Upper lobe of right lung (tissue), 1 donor: ENCODE results near the gene MCOLN3. TPM values are rescaled to one million over a fixed set of nuclear protein-coding genes. Genes with fewer than 3 reads are reported as not detected.
A peak's percentile ranks its signal among the peaks of the same experiment; 100 is the strongest.

Source experiments
- ATAC-seq: fragments of 200-7000 bp; cut with Tn5 transposase; one replicate; pipeline ENCODE4 v1.9.1; 2020; ENCODE audit warnings: mild to moderate bottlenecking, moderate library complexity
- DNase-seq: peaks from one replicate; pipeline ENCODE4 v3.0.0-alpha.2; 2020
- H3K27ac ChIP-seq: fragments of 200-600 bp; one replicate; pipeline ENCODE4 v1.8.0; 2022
- H3K27me3 ChIP-seq: fragments of 200-600 bp; one replicate; pipeline ENCODE4 v1.8.0; 2022; ENCODE audit warnings: mild to moderate bottlenecking
- H3K36me3 ChIP-seq: fragments of 200-600 bp; one replicate; pipeline ENCODE4 v1.8.0; 2022
- H3K4me1 ChIP-seq: fragments of 200-600 bp; one replicate; pipeline ENCODE4 v1.8.0; 2022
- H3K4me3 ChIP-seq: fragments of 200-600 bp; one replicate; pipeline ENCODE4 v1.8.0; 2022; ENCODE audit warnings: mild to moderate bottlenecking
- H3K9me3 ChIP-seq: fragments of 200-600 bp; one replicate; pipeline ENCODE4 v1.8.0; 2022
- CTCF ChIP-seq: fragments of 200-600 bp; IDR thresholded peaks from one replicate; pipeline ENCODE4 v1.8.0; 2022; ENCODE audit warnings: antibody characterized with exemption
- intact Hi-C: fragments of 100-400 bp; cut with DNase I; formaldehyde crosslinking; loops from one replicate; pipeline ENCODE4 v1.11.0; 2022
- total RNA-seq: library from RNA; stranded (reverse); fragmentation: NEBNext Ultra II Directional; extraction: Animal tissue kit (Norgen Biotek cat#: 25700); gene quantifications from one replicate; pipeline ENCODE4 v1.2.1, GENCODE V29; 2021
- donor health status: DM: no; HTN: yes; CAD: no; lungs with severe emphysema.

MCOLN3 gene
- total RNA-seq, 1 donor from 2014 or later = 14.0 TPM

- no peak for TF ChIP-seq CTCF
- no peaks in the 10 kb centered on the region for H3K4me1 ChIP-seq
- H3K36me3 ChIP-seq = no peaks in the 10 kb centered on the region
- no peak for DNase-seq
- intact Hi-C loops = no loop called here
- no peak overlapping the region for H3K27ac ChIP-seq
- ATAC-seq = no peak
- H3K4me3 ChIP-seq = no peak overlapping the region
- no peaks in the 10 kb centered on the region for H3K27me3 ChIP-seq
- no peaks in the 10 kb centered on the region for H3K9me3 ChIP-seq
These were observed 76.3 kb downstream of the MCOLN3 start for GRCh38 chr1:84971957-84972356.

GRCh38 chr1:84969489-84970250 is 78.6 kb downstream of the MCOLN3 start:
- no peak for TF ChIP-seq CTCF
- H3K27me3 ChIP-seq = no peaks in the 10 kb centered on the region
- H3K4me1 ChIP-seq = no peaks in the 10 kb centered on the region
- no peaks in the 10 kb centered on the region for H3K9me3 ChIP-seq
- intact Hi-C loops = no loop called here
- H3K4me3 ChIP-seq = no peak overlapping the region
- ATAC-seq (peak; percentile 57), DNase-seq (no peak)
- H3K36me3 ChIP-seq = no peaks in the 10 kb centered on the region
- H3K27ac ChIP-seq = no peak overlapping the region

- DNase-seq (no peak), ATAC-seq (no peak)
- H3K4me1 ChIP-seq = no peaks in the 10 kb centered on the region
- no peaks in the 10 kb centered on the region for H3K9me3 ChIP-seq
- TF ChIP-seq CTCF = no peak
- H3K27ac ChIP-seq = no peak overlapping the region
- no peaks in the 10 kb centered on the region for H3K36me3 ChIP-seq
- intact Hi-C loops = no loop called here
- no peaks in the 10 kb centered on the region for H3K27me3 ChIP-seq
- H3K4me3 ChIP-seq = no peak overlapping the region
These were observed 79.4 kb downstream of the MCOLN3 start for GRCh38 chr1:84968865-84969264.

- no peaks in the 10 kb centered on the region for H3K9me3 ChIP-seq
- H3K4me3 ChIP-seq = no peak overlapping the region
- H3K4me1 ChIP-seq = no peaks in the 10 kb centered on the region
- H3K36me3 ChIP-seq = no peaks in the 10 kb centered on the region
- no peak for ATAC-seq
- intact Hi-C loops = no loop called here
- no peak for DNase-seq
- H3K27ac ChIP-seq = no peak overlapping the region
- H3K27me3 ChIP-seq = no peaks in the 10 kb centered on the region
- TF ChIP-seq CTCF = no peak
These were observed 80.2 kb downstream of the MCOLN3 start for GRCh38 chr1:84968101-84968500.

Other genes with a start within 250 kb of the MCOLN3 start
- gene LPAR3, start 155.3 kb downstream of the MCOLN3 start, total RNA-seq = 3.6 TPM
- 10.1 TPM for gene MCOLN2, start 51.4 kb downstream of the MCOLN3 start, total RNA-seq
- gene SYDE2, start 152.5 kb upstream of the MCOLN3 start, total RNA-seq = 23.8 TPM
- gene C1orf52, start 211.2 kb upstream of the MCOLN3 start, total RNA-seq = 22.5 TPM
- gene BCL10, start 228.1 kb upstream of the MCOLN3 start, total RNA-seq = 25.9 TPM